Transverse colon (tissue), 4 donors: ENCODE results near the gene BCAS1. TPM values are rescaled to one million over a fixed set of nuclear protein-coding genes. Genes with fewer than 3 reads are reported as not detected.

Experiments used
- DNase-seq: peaks from one replicate; pipeline ENCODE4 v3.0.0-alpha.2; 2019
- H3K27ac ChIP-seq, 4 donors: fragments of 200-600 bp; sonication (generic); 2 replicates each; pipeline ENCODE4 v1.5.1; 2016 to 2018; ENCODE audit warnings: inconsistent platforms in 4 of 4
- H3K27me3 ChIP-seq: fragments of 200-600 bp; sonication (generic); 2 replicates; pipeline ENCODE4 v1.5.1; 2017; ENCODE audit warnings: inconsistent platforms
- H3K36me3 ChIP-seq, 4 donors: fragments of 200-600 bp; sonication (generic); 2 replicates each; pipeline ENCODE4 v1.5.1; 2017 to 2019; ENCODE audit warnings: inconsistent platforms in 4 of 4
- H3K4me1 ChIP-seq, 4 donors: fragments of 200-600 bp; sonication (generic); 2 replicates each; pipeline ENCODE4 v1.5.1; 2017 to 2020; ENCODE audit warnings: inconsistent platforms in 4 of 4
- H3K4me3 ChIP-seq, 4 donors: fragments of 200-600 bp; sonication (generic); 1 replicate in 1 of 4; 2 replicates in 3 of 4; pipeline versions ENCODE4 v1.5.1 to v1.6.1; 2017 to 2019; ENCODE audit warnings: inconsistent platforms in 4 of 4
- H3K9me3 ChIP-seq, 2 donors: fragments of 200-600 bp; sonication (generic); 2 replicates each; pipeline ENCODE4 v1.5.1; 2017 to 2019; ENCODE audit warnings: inconsistent platforms in 2 of 2
- CTCF ChIP-seq, 5 experiments: fragments of 200-600 bp in 3 of 5; fragments of 450-650 bp in 2 of 5; sonication (generic) in 3 of 5; IDR thresholded peaks; 1 replicate in 2 of 5; 2 replicates in 3 of 5; pipeline ENCODE4 v1.5.1; 2016 to 2017; ENCODE audit warnings: antibody characterized with exemption in 5 of 5, inconsistent platforms in 3 of 5, mild to moderate bottlenecking in 2 of 5, moderate library complexity in 1 of 5
- EP300 ChIP-seq: sonication (generic); formaldehyde crosslinking; IDR thresholded peaks from one replicate; pipeline ENCODE4 v1.6.1; 2017; ENCODE audit warnings: antibody characterized with exemption, low read depth
- POLR2A ChIP-seq: fragments of 450-650 bp; IDR thresholded peaks from one replicate; pipeline ENCODE4 v1.6.1; 2016; ENCODE audit warnings: antibody characterized with exemption, mild to moderate bottlenecking, moderate library complexity
- POLR2AphosphoS5 ChIP-seq, 3 donors: sonication (generic); formaldehyde crosslinking; IDR thresholded peaks; one replicate each; pipeline ENCODE4 v1.6.1; 2016; ENCODE audit warnings: antibody characterized with exemption in 3 of 3
- WGBS, 2 donors: methylation state at CpG; one replicate each; pipeline ENCODE4 v1.1.5; 2018; ENCODE audit warnings: low coverage in 1 of 2; 5-methylcytosine and 5-hydroxymethylcytosine counted together
- in situ Hi-C, 4 donors: fragments of 200-750 bp; cut with MboI; loops; one replicate each; pipeline versions ENCODE4 v1.15.0 to v1.15.1; 2017; ENCODE audit warnings: low sequenced_read_pairs in 3 of 4, low pct_ligation_motif_present in 1 of 4, low pct_unique_long_range_greater_than_20kb in 1 of 4
- intact Hi-C: fragments of 100-400 bp; cut with DNase I; formaldehyde crosslinking; loops from one replicate; pipeline ENCODE4 v1.15.1; 2023; ENCODE audit warnings: low total_unique reads
- total RNA-seq, 4 donors: library from RNA; depleted of rRNA; stranded (reverse); fragments of >200 nt; gene quantifications; one replicate each; pipeline ENCODE4 v1.1.0, GENCODE V29; 2016

The BCAS1 gene
- total RNA-seq, 4 donors from 2014 or later: 68.9 to 127 (median 89.0) TPM

GRCh38 chr20:53957451-53958172 is 112.8 kb downstream of the BCAS1 start:
- in situ Hi-C loops (loop anchor here in 1 of 4 donors (25.0 kb wide), 2 partner anchors 545 to 795 kb away; no protein-coding TSS in a partner anchor), intact Hi-C loops (no loop called here)
- DNase-seq: no peak
- H3K36me3 ChIP-seq: peaks cover 0 to 7% (median 0%) of the 10 kb centered on the region in 4 donors
- TF ChIP-seq POLR2A (no peak), CTCF (IDR thresholded peaks at IDR 0.05) (no peak), POLR2AphosphoS5 (IDR thresholded peaks at IDR 0.05) (no peak)
- H3K9me3 ChIP-seq: no peaks in the 10 kb centered on the region
- no peak overlapping the region for H3K4me3 ChIP-seq
- 75 to 82% methylated on average over 1 to 2 of the region's 2 CpGs for WGBS, 2 donors
- H3K27me3 ChIP-seq: no peaks in the 10 kb centered on the region
- no peak overlapping the region for H3K27ac ChIP-seq
- H3K4me1 ChIP-seq: no peaks in the 10 kb centered on the region

- Histone ChIP-seq H3K27me3 (no peaks in the 10 kb centered on the region), H3K4me1 (no peaks in the 10 kb centered on the region), H3K27ac (no peak overlapping the region), H3K4me3 (no peak overlapping the region), H3K36me3 (peaks cover 0 to 7% (median 0%) of the 10 kb centered on the region in 4 donors), H3K9me3 (no peaks in the 10 kb centered on the region)
- in situ Hi-C loops (loop anchor here in 1 of 4 donors (25.0 kb wide), 2 partner anchors 544 to 794 kb away; no protein-coding TSS in a partner anchor), intact Hi-C loops (no loop called here)
- no peak for DNase-seq
- TF ChIP-seq POLR2AphosphoS5 (IDR thresholded peaks at IDR 0.05) (no peak), EP300 (no peak), POLR2A (no peak), CTCF (IDR thresholded peaks at IDR 0.05) (no peak)
- WGBS, 2 donors: 88 to 90% methylated on average over 2 to 4 of the region's 4 CpGs
Measured at GRCh38 chr20:53956013-53956715, 114.2 kb downstream of the BCAS1 start.

GRCh38 chr20:53954723-53955658 is 115.4 kb downstream of the BCAS1 start:
- TF ChIP-seq POLR2AphosphoS5 (IDR thresholded peaks at IDR 0.05): no peak
- TF ChIP-seq CTCF (IDR thresholded peaks at IDR 0.05): no peak
- TF ChIP-seq POLR2A: no peak
- no peak for TF ChIP-seq EP300
- Histone ChIP-seq H3K36me3 (peaks cover 0 to 7% (median 0%) of the 10 kb centered on the region in 4 donors), H3K9me3 (no peaks in the 10 kb centered on the region), H3K27ac (no peak overlapping the region), H3K4me1 (peaks cover 0 to under 1% (median 0%) of the 10 kb centered on the region in 4 donors), H3K27me3 (no peaks in the 10 kb centered on the region), H3K4me3 (no peak overlapping the region)
- intact Hi-C loops (no loop called here), in situ Hi-C loops (loop anchor here in 1 of 4 donors (25.0 kb wide), 2 partner anchors 543 to 793 kb away; no protein-coding TSS in a partner anchor)
- DNase-seq: no peak
- WGBS, 2 donors: 81 to 83% methylated on average over 5 to 6 of the region's 6 CpGs
